SKM-1 treated with dmso at 0.1 percent for 144 hours (cell line): ENCODE measurements around the gene TIMM23B.
"Not testable (repeated sequence)": the region's sequence is repeated elsewhere in the genome, so short reads cannot be mapped to it uniquely, and the experiment has no call there.

ENCODE experiments used
- DNase-seq: peaks from one replicate; lab custom pipeline; 2025; ENCODE audit not compliant: unreplicated experiment; lab: John Stamatoyannopoulos, UW

The TIMM23B gene

DNA sequence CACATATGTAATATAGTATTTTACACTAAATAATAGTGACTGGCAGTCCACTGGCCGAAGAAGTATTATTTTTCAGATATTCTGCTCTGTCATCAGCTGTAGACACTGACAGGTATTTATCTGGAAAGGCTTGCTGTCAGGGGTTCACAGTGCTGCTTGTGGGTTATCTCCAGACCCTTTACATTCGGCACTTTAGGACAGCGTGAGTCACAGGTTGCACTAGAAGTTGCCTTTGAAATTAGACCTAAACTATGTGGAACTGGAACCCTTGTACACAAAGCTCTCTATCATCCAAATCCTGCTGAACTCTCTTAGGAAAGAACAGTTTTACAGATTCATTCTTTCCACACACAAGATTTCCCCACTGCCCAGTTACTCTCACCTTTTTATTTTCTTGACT lies 30.2 kb downstream of the TIMM23B start:
- not testable (repeated sequence) for DNase-seq

GRCh38 chr10:49977756-49978155 lies 35.9 kb downstream of the TIMM23B start:
- not testable (repeated sequence) for DNase-seq

DNA sequence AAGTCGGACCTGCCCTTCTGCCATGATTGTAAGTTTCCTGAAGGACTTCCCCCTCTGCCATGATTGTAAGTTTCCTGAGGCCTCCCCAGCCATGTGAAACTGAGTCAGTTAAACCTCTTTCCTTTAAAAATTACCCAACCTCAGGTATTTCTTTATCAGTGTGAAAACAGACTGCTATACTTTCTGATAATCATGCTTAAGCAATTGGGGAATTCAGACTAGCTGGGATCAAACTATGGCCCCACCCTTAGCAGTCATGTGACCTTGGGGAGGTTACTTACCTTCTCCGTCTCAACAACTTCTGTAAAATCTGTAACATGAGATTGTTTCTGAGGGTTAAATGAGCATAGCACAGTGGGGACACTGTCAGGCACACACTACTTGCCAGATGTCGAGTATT lies 45.4 kb downstream of the TIMM23B start:
- DNase-seq = not testable (repeated sequence)

DNA sequence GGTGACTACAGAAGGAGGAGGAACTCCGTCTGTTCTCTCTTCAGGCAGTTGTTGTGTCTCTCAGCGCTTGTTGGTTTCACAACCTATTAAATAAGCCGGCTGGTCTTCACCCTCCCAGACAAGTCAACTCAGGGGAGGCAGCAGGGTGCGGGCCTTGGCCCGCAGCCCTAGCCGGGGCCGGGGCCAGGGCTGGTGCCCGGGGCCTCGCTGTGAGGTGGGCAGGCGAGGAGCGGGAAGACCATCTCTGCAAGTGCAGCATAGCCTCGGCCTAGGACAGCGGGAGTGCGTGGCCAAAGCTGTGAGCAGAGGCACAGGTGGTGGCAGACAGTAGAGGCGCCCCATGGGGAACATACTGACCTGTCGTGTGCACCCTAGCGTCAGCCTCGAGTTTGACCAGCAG lies 46.5 kb downstream of the TIMM23B start, which contains the start of gene AGAP6:
TSS of gene AGAP6 (plus strand) at position 31 of the 400 bp plus-strand sequence. CDS start at position 341, 310 bp downstream.
- DNase-seq = not testable (repeated sequence)

- not testable (repeated sequence) for DNase-seq
Observed at GRCh38 chr10:49995321-49995720, 53.5 kb downstream of the TIMM23B start.

DNA sequence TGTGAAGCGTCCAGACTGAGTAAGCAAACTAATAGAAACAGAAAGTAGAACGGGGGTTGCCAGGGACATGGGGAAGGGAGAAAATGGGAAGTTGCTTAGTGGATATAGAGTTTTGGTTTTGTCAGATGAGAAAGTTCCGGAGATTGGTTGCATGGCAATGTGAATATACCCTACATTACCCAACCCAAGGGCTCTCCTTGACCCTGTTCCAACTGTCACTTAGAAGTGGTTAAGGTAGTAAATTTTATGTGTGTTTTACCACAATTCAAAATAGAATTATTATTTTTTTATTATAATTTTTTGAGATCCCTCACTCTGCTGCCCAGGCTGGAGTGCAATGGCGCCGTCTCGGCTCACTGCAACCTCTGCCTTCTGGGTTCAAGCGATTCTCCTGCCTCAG lies 72.2 kb downstream of the TIMM23B start:
- DNase-seq = peak; percentile 41

GRCh38 chr10:50015596-50016220 lies 73.9 kb downstream of the TIMM23B start:
- DNase-seq = not testable (repeated sequence)

- not testable (repeated sequence) for DNase-seq
Observed at GRCh38 chr10:50016926-50017325, 75.1 kb downstream of the TIMM23B start.

- DNase-seq = not testable (repeated sequence)
Observed at GRCh38 chr10:50017646-50018045, 75.8 kb downstream of the TIMM23B start.

DNA sequence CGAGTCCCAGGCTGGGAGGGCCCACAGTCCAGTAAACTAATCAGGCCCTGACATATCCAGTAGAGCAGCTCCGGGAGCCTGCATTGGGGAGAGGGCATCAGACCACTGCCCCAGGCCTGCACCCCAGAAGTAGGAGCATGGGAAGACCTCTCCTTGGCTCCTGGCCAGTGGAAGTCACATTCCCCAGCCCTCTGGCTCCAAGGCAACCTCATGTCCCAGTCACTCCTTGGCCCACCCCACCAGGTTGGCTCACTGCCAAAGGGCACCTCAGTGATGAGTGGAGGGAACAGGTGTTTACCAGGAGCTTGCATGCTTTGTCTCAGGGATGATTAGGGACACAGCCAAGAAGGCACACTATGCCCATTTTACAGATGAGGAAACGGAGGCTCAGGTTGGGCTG lies 77.4 kb downstream of the TIMM23B start:
- not testable (repeated sequence) for DNase-seq

- DNase-seq = not testable (repeated sequence)
Observed at GRCh38 chr10:50020451-50021024, 78.7 kb downstream of the TIMM23B start.

DNA sequence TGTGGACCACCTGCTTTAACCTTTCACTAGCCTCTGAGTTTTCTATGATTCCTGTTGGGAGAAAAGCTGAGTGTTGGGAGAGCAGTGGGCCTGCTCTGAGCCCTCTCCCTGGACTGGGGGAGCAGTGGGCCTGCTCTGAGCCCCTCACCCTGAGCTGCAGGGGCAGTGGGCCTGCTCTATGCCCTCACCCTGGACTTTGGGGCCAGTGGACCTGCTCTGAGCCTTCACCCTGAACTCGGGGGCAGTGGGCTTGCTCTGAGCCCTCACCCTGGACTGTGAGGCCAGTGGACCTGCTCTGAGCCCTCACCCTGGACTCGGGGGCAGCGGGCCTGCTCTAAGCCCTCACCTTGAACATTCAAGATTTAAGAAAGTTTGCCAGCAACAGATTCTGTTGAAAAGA lies 79.8 kb downstream of the TIMM23B start:
- DNase-seq = no peak
